GM18508 (cell line): Measurements from ENCODE around the gene HSPA1L.

Experiments used
- ATAC-seq: cut with Tn5 transposase; IDR thresholded peaks from one replicate; pipeline ENCODE4 v1.9.1; 2021; ENCODE audit warnings: moderate number of reproducible peaks; ENCODE audit not compliant: insufficient read depth, unreplicated experiment

The HSPA1L gene

DNA sequence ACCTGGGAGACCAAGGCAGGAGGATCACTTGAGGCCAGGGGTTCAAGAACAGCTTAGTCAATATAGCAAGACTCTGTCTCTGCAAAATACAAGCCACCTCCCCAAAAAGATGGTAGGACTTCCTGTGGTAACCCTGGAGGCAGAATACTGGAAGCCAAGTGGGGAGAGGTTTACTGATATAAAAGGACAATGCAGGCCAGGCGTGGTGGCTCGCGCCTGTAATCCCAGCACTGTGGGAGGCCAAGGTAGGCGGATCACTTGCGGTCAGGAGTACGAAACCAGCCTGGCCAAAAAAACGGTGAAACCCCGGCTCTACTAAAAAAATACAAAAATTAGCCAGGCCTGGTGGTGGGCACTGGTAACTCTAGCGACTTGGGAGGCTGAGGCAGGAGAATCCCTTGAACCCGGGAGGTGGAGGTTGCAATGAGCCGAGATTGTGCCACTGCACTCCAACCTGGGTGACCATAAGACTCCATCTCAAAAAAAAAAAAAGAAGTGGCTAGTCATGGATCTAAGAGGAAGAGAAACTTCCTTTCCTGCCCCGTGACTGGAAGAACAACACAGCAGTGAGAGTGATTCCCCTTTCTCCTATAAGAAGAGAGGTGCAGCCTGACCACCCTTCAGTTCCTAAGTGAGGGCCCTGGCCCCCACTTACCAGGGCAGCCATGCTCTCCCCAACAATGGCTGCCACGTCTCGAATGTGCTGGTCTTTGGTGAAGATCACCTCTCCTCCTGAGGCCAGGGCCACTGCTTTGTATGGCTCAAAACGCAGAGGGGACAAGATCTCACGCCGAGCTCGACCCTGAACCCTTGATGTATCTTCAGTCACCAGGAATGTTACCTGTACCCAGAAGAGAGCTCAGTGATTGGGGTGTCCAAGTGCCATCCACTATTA, 46.5 kb downstream of the HSPA1L start:
- no peak for ATAC-seq

DNA sequence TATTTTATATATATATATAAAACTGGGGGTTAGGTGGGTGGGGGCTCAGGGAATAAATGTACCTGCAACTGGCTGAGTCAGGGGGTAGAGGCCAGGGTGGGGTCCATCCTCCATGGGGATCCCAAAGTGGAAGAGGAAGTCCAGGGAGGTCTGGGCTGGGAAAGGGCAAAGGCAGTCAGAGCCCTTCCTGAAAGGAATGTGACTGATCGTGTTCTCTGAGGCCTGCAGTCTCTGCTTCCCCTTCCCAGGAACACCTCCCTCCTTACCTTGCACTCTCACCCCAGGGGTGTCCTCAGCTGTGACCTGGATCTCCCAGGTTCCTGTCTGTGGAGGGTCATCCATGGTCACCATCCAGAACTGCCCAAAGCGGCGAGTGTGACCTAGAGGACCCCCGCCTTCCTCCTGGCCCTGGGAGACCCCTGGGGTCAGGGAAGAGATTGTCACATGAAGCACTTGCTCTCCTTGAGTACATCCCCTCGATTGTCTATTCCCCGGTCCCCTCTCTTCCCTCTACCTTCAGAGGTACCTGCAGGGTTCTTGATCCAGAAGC, 47.9 kb downstream of the HSPA1L start:
- ATAC-seq, result no peak

DNA sequence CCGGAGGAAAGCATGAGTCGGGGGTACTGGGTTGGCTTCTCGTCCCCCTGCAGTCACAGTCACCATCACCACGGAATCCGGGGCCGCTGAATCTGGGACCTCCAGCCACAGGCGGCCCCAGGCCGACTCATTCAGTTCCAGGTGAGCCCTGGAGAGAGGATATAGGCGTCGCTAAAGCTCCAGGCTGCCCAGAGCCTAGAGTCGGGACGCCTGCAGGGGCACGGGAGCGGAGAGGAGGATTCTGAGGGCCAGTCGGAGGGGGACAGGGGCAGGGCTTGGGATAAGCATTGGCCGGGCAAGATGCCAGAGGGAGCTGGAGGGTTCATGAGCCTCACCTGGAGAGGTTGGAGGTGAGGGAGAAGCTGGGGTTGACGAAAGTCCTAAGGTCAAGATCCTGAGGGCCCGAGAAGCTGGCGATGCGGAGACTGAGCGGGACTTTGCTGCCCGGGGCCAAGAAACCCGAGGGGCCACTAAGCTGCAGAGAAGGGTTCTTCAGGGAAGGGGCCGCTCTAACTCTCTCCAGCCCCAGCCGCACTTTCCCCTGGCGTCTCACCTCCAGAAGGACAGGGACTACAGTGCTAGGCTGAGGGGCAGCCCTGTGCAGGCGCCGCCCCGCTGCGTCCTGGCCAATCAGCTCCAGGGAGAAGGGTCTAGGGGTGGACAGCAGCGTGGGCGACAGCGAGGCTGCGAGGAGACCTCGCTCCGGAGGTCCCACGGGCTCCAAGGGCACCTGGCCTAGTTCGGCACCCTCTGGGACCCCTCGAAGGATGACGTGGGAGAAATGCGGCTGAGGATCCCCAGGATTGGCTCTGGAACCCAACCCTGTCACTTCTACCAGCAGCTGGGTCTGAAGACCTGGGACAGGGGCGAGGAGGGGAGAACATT, 48.9 kb downstream of the HSPA1L start:
- no peak for ATAC-seq

DNA sequence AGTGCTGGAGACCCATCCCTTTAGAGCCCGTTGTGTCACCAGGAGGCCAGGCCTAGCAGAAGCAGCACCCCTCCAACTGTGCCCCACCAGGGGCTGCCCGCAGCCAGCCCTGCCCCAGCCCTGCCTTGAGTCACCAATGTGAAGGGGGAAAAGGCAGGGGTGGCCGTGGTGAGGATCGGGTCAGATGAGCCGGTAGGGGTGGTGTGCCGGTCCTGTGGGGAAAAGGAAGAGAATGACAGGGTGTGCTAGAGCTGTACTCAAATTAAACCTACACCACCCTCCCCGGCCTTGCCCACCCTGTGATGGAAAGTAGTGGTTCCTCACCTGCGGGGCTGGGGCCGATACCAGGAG, 49.5 kb downstream of the HSPA1L start:
- ATAC-seq, result no peak

DNA sequence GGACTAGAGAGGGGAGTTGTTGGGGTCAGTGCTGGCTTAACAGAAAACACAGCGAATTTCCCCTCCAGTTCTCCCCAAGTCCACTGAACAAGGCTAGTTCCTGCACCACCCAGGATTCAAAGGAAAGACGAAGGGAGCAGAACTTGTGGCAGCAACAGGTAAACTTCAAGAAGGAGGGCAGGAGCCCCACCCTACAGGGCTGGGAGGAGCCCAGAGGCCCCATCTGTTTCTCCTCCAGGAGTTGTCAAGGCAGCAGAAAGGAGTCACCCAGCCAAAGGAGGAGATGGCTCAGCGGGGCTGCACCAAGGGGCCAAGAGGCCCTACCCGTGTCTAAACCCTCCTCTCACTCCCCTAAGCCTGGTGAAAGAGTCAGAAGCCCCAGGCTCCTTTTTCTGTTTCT, 50.9 kb downstream of the HSPA1L start:
- ATAC-seq, result no peak

DNA sequence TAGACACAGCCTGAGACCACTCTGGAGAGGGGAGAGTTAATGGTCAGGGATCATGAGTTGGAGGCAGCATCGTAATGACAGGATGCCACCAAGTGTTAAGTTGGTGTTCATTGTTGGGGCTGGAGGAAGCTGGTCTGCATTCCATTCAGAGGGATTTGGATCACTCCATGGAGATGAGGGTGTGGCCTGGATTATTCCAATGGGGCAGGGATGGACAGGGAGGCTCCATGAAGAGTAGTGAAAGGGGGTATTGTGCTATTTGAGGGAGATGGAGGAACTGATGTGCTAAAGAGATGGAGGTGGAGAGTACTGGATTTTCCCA, 51.5 kb downstream of the HSPA1L start:
- ATAC-seq, result no peak

DNA sequence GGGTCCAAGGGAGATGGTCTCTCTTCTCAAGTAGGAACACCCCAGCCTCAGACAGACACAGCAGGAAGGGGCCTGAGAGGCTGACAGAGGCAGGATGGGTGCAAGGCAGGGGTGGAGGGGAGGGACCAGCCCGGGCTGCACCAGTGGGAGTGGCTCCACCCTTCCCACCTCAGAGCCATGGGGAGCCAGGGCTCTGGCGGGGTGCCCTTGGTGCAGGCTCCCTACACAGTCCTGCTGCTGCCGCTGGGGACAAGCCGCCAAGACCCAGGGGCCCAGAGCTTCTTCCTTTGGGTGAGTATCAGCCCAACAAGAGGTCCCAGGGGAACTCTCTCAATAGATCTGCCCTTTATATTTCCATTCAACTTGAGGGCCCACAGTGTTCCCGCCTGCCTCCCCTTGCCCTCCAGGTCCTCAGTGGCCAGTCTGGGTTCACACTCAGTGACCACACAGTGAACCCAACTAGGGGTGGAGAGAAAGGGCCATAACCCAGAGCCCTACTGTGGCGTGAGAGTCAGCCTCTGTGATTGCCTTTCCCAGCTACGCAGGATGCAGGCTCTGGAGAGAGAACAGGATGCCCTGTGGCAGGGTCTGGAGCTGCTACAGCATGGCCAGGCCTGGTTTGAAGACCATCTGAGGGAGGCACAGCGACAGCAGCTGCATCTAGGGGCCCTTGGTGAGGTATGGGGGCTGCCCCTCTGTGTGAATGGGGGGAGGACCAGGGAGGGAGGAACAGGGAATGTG, 52.0 kb downstream of the HSPA1L start:
- no peak for ATAC-seq

DNA sequence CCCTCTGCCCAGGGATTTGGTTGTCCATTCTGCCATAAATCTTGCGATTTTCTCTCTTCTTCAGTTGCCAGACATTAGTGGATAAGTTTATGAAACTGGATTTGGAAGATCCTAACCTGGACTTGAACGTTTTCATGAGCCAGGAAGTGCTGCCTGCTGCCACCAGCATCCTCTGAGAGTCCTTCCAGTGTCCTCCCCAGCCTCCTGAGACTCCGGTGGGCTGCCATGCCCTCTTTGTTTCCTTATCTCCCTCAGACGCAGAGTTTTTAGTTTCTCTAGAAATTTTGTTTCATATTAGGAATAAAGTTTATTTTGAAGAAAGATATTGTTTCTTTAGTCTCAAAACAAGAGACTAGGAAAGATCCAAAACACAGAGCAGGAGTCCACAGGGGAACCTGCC, 52.7 kb downstream of the HSPA1L start, which contains the start of gene SAPCD1:
SAPCD1 (plus strand) TSS at position 301 of the 400 bp plus-strand sequence. CDS start 399 bp downstream, outside the sequence.
- ATAC-seq, result no peak

DNA sequence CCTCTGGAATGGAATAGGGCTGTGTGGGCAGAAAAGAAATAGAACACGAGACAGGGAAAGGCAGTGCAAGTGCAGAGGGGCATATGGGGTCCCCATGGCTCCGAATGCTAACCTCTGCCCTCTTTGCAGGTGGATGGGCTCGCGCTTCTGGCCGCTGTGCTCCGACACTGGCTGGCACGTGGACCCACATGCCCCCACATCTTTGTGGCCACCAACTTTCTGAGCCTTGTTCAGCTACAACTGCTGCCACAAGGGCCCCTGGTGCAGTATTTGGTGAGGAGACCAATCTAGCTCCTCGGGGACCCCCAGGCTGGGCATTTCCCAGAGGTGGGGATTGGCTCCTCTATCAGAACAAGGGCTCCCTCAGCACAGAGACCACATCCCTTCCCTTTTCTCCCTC, 53.7 kb downstream of the HSPA1L start:
- ATAC-seq, result no peak

DNA sequence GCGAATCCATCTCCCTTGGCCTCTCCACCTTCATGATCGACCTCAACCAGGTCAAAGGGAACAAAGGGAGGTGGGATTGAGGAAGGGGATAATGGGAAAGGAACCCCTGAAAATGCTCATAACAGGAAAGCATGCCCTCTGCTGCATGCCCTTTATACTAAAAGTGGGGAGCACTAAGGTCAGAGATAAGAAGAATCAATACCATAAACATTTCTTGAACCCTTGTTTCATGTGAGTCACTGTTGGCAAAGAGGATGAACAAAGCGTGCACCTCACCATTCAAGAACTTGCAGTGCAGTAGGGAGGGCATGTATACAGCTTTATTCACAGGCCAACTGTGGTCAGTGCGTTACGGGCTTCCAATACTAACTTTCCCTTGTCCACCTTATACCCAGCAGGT, 54.3 kb downstream of the HSPA1L start:
- no peak for ATAC-seq
